Cardiac fibroblast (primary cell): ENCODE data around the gene GART.

Experiments
- DNase-seq, 2 donors: peaks; one replicate each; pipeline versions ENCODE4 v3.0.0 to v3.0.0-alpha.2; 2010; ENCODE audit warnings: low read depth in 2 of 2
- H3K4me3 ChIP-seq, 2 donors: replicated peaks in 1 of 2; 1 replicate in 1 of 2; 2 replicates in 1 of 2; pipeline ENCODE4 v1.5.1; 2011; ENCODE audit warnings: low read depth in 2 of 2, low read length in 2 of 2, mild to moderate bottlenecking in 2 of 2, moderate library complexity in 1 of 2
- TF ChIP-seq, protein P1 (sequence below): IDR thresholded peaks from one replicate; pipeline ENCODE4 v1.5.1; 2011; ENCODE audit warnings: low read depth, mild to moderate bottlenecking, low read length, inconsistent platforms

The GART gene

DNA sequence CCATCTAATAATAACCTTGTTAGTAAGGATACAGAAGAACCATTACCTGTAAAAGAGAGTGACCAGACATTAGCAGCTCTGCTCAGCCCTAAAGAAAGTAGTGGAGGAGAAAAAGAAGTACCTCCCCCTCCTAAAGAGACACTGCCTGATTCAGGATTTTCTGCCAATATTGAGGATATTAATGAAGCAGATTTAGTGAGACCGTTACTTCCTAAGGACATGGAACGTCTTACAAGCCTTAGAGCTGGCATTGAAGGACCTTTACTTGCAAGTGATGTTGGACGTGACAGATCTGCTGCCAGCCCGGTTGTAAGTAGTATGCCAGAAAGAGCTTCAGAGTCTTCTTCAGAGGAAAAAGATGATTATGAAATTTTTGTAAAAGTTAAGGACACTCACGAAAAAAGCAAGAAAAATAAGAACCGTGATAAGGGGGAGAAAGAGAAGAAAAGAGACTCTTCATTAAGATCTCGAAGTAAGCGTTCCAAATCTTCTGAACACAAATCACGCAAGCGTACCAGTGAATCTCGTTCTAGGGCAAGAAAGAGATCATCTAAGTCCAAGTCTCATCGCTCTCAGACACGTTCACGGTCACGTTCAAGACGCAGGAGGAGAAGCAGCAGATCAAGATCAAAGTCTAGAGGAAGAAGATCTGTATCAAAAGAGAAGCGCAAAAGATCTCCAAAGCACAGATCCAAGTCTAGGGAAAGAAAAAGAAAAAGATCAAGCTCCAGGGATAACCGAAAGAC, 12.5 kb upstream of the GART start:
- TF ChIP-seq, protein P1, sequence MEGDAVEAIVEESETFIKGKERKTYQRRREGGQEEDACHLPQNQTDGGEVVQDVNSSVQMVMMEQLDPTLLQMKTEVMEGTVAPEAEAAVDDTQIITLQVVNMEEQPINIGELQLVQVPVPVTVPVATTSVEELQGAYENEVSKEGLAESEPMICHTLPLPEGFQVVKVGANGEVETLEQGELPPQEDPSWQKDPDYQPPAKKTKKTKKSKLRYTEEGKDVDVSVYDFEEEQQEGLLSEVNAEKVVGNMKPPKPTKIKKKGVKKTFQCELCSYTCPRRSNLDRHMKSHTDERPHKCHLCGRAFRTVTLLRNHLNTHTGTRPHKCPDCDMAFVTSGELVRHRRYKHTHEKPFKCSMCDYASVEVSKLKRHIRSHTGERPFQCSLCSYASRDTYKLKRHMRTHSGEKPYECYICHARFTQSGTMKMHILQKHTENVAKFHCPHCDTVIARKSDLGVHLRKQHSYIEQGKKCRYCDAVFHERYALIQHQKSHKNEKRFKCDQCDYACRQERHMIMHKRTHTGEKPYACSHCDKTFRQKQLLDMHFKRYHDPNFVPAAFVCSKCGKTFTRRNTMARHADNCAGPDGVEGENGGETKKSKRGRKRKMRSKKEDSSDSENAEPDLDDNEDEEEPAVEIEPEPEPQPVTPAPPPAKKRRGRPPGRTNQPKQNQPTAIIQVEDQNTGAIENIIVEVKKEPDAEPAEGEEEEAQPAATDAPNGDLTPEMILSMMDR: no peak
- no peak for DNase-seq
- no peak overlapping the region for H3K4me3 ChIP-seq

DNA sequence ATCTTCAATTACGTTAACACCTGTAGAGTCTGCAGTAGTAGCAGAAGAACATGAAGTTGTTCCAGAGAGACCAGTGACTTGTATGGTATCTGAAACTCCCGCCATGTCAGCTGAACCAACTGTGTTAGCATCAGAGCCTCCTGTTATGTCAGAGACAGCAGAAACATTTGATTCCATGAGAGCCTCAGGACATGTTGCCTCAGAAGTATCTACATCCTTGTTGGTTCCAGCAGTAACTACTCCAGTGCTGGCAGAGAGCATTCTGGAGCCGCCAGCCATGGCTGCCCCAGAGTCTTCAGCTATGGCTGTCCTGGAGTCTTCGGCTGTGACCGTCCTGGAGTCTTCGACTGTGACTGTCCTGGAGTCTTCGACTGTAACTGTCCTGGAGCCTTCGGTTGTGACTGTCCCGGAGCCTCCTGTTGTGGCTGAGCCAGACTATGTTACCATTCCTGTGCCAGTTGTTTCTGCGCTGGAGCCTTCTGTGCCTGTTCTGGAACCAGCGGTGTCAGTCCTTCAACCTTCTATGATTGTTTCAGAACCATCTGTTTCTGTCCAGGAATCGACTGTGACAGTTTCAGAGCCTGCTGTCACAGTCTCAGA, 11.2 kb upstream of the GART start:
- DNase-seq: no peak
- no peak overlapping the region for H3K4me3 ChIP-seq
- TF ChIP-seq, protein P1: no peak

DNA sequence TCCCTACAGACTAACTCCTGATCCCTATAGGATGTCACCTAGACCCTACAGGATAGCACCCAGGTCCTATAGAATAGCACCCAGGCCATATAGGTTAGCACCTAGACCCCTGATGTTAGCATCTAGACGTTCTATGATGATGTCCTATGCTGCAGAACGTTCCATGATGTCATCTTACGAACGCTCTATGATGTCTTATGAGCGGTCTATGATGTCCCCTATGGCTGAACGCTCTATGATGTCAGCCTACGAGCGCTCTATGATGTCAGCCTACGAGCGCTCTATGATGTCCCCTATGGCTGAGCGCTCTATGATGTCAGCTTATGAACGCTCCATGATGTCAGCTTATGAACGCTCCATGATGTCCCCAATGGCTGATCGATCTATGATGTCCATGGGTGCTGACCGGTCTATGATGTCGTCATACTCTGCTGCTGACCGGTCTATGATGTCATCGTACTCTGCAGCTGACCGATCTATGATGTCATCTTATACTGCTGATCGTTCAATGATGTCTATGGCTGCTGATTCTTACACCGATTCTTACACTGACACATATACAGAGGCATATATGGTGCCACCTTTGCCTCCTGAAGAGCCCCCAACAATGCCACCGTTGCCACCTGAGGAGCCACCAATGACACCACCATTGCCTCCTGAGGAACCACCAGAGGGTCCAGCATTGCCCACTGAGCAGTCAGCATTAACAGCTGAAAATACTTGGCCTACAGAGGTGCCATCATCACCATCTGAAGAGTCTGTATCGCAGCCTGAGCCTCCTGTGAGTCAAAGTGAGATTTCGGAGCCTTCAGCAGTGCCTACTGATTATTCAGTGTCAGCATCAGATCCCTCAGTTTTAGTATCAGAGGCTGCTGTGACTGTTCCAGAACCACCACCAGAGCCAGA, 10.4 kb upstream of the GART start:
- no peak for DNase-seq
- no peak overlapping the region for H3K4me3 ChIP-seq
- TF ChIP-seq, protein P1: no peak

DNA sequence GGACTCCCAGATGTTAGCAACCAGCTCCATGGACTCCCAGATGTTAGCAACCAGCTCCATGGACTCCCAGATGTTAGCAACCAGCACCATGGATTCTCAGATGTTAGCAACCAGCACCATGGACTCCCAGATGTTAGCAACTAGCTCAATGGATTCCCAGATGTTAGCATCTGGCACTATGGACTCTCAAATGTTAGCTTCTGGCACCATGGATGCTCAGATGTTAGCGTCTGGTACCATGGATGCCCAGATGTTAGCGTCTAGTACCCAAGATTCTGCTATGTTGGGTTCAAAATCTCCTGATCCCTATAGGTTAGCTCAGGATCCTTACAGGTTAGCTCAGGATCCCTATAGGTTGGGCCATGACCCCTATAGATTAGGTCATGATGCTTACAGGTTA, 9.7 kb upstream of the GART start:
- TF ChIP-seq, protein P1: no peak
- no peak overlapping the region for H3K4me3 ChIP-seq
- no peak for DNase-seq

DNA sequence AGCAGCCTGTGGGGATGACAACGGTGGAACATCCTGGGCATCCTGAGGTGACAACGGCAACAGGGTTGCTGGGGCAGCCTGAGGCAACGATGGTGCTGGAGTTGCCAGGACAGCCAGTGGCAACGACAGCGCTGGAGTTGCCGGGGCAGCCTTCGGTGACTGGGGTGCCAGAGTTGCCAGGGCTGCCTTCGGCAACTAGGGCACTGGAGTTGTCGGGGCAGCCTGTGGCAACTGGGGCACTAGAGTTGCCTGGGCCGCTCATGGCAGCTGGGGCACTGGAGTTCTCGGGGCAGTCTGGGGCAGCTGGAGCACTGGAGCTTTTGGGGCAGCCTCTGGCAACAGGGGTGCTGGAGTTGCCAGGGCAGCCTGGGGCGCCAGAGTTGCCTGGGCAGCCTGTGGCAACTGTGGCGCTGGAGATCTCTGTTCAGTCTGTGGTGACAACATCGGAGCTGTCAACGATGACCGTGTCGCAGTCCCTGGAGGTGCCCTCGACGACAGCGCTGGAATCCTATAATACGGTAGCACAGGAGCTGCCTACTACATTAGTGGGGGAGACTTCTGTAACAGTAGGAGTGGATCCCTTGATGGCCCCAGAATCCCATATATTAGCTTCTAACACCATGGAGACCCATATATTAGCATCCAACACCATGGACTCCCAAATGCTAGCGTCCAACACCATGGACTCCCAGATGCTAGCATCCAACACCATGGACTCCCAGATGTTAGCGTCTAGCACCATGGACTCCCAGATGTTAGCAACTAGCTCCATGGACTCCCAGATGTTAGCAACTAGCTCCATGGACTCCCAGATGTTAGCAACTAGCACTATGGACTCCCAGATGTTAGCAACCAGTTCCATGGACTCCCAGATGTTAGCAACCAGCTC, 9.1 kb upstream of the GART start:
- DNase-seq: no peak
- no peak overlapping the region for H3K4me3 ChIP-seq
- TF ChIP-seq, protein P1: no peak
